DND-41 (cell line): ENCODE results near the gene PTPRN2.
"Not testable (repeated sequence)": the region's sequence is repeated elsewhere in the genome, so short reads cannot be mapped to it uniquely, and the experiment has no call there.

Source experiments
- ATAC-seq: fragments of 200-7000 bp; cut with Tn5 transposase; 3 replicates; pipeline ENCODE4 v1.9.1; 2021; ENCODE audit warnings: low read depth; ENCODE audit not compliant: insufficient read depth
- DNase-seq: peaks from one replicate; pipeline ENCODE4 v3.0.0-alpha.2; 2020
- H2AFZ ChIP-seq: 2 replicates; pipeline ENCODE4 v1.6.0; 2012; ENCODE audit warnings: low read depth, low read length
- H3K27ac ChIP-seq: 2 replicates; pipeline ENCODE4 v1.5.1; 2012; ENCODE audit warnings: low read length, inconsistent platforms
- H3K27me3 ChIP-seq: fragments of 200-600 bp; sonication (generic); 2 replicates; pipeline ENCODE4 v1.6.0; 2012; ENCODE audit warnings: low read length, mild to moderate bottlenecking, inconsistent platforms; ENCODE audit not compliant: insufficient read depth, poor library complexity
- H3K36me3 ChIP-seq: 2 replicates; pipeline ENCODE4 v1.5.1; 2012; ENCODE audit warnings: low read length, inconsistent platforms; ENCODE audit not compliant: insufficient read depth
- H3K4me1 ChIP-seq: 2 replicates; pipeline ENCODE4 v1.5.1; 2012; ENCODE audit warnings: mild to moderate bottlenecking, low read length; ENCODE audit not compliant: insufficient read depth
- H3K4me2 ChIP-seq: 2 replicates; pipeline ENCODE4 v1.6.0; 2012; ENCODE audit warnings: mild to moderate bottlenecking, moderate library complexity, low read length, inconsistent platforms; ENCODE audit not compliant: insufficient read depth
- H3K4me3 ChIP-seq, 2 experiments: fragments of 200-600 bp in 1 of 2; shearing (Covaris generic) in 1 of 2; 2 replicates each; pipeline ENCODE4 v1.5.1; 2012 to 2016; ENCODE audit warnings: inconsistent platforms in 2 of 2, low read length in 2 of 2, mild to moderate bottlenecking in 2 of 2, low read depth in 1 of 2, moderate library complexity in 1 of 2
- H3K79me2 ChIP-seq: 2 replicates; pipeline ENCODE4 v1.6.0; 2012; ENCODE audit warnings: low read length, inconsistent platforms; ENCODE audit not compliant: insufficient read depth
- H3K9ac ChIP-seq: 2 replicates; pipeline ENCODE4 v1.6.0; 2012; ENCODE audit warnings: low read depth, mild to moderate bottlenecking, inconsistent platforms, low read length, moderate library complexity
- H3K9me3 ChIP-seq: 2 replicates; pipeline ENCODE4 v1.5.1; 2012; ENCODE audit warnings: low read length, moderate library complexity, mild to moderate bottlenecking, inconsistent platforms; ENCODE audit not compliant: insufficient read depth, severe bottlenecking
- H4K20me1 ChIP-seq: 2 replicates; pipeline ENCODE4 v1.6.0; 2012; ENCODE audit warnings: low read length; ENCODE audit not compliant: insufficient read depth
- CTCF ChIP-seq: IDR thresholded peaks from 2 replicates; pipeline ENCODE4 v1.5.1; 2012; ENCODE audit warnings: borderline replicate concordance, low read length, moderate library complexity, mild to moderate bottlenecking; ENCODE audit not compliant: poor library complexity, severe bottlenecking; ENCODE audit errors: extremely low read depth
- EZH2 ChIP-seq: IDR thresholded peaks from 3 replicates; pipeline ENCODE4 v1.6.1; 2012; ENCODE audit warnings: borderline replicate concordance, low read depth, mild to moderate bottlenecking, moderate library complexity, low read length, inconsistent platforms; ENCODE audit not compliant: severe bottlenecking

The PTPRN2 gene

DNA sequence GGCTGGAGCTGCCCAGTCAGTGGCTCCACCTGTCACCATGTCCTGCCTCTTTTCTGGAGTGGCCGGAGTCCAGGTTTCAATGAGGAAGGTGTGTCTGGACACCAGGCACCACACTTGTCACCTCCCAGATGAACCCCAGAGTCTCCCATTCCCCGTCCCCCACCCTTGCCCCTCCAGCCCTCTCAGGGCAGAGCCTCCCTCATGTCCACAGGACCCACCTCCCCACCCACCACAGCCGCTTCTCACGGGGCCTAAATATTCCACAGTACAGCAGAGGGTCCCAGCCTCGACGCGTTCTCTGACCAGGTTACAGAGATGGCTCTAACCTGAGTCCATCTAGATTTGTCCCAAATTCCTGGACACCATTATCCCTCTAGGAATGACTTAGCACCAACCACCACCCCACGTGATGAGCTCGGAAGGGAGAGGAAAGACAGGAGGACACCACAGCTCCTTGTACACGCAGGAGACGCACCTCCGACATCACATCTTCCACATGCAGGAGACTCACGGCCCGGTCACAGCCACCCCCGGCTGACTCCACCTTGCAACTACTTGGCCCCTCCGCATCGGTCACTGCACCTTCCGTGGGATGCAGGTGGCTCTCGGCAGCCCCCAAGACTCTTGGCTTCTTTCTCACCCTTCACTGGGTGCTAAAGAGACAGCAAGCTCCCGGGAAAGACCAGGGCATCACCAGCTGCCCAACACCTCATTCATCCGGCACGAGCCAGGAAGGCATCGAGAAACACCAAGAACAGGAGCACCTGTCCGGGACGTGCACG, 690.7 kb downstream of the PTPRN2 start:
- no peak overlapping the region for H2AFZ ChIP-seq
- H3K4me2 ChIP-seq: no peak overlapping the region
- ATAC-seq: no peak
- no peak overlapping the region for H3K4me3 ChIP-seq
- no peaks in the 10 kb centered on the region for H3K79me2 ChIP-seq
- DNase-seq: no peak
- H3K27me3 ChIP-seq: no peaks in the 10 kb centered on the region
- no peak overlapping the region for H3K27ac ChIP-seq
- no peaks in the 10 kb centered on the region for H3K9me3 ChIP-seq
- no peaks in the 10 kb centered on the region for H3K36me3 ChIP-seq
- no peaks in the 10 kb centered on the region for H3K4me1 ChIP-seq
- no peak overlapping the region for H3K9ac ChIP-seq
- no peaks in the 10 kb centered on the region for H4K20me1 ChIP-seq
- no peak for TF ChIP-seq CTCF

- H3K9me3 ChIP-seq: not testable (repeated sequence)
Observed at GRCh38 chr7:157896376-157896675, 691.3 kb downstream of the PTPRN2 start.

DNA sequence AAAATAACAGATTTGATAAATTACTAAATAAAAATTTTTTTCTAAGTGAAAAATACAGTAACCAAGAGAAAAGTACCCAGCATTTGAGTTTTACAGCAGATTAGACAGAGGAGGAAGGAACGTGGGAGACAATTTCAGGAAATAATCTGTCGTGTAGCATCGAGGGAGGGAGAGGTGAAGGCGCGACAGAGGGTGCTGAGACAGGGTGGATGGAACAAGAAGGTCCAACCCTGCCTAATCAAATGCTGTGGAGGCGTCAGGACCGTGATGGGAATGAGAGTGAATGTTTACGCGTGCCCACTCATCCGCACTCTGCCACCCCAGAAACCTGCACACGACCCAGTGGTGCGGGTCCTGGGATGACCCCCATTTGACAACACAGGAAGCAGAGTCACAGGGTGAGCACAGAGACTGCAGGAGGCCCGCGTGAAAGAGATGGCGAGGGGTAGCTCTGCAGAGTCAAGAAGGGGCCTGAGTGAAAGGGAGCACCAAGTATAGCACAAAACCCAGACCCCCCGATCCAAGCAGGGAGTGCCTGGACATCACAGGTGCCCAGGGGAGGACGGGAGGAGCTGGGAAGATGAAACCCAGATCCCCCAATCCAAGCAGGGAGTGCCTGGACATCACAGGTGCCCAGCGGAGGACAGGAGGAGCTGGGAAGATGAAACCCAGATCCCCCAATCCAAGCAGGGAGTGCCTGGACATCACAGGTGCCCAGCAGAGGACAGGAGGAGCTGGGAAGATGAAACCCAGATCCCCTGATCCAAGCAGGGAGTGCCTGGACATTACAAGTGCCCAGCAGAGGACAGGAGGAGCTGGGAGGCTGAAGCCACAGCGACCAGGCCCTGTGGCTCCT, 691.9 kb downstream of the PTPRN2 start:
- no peak for ATAC-seq
- no peak overlapping the region for H3K27ac ChIP-seq

More at GRCh38 chr7:157896376-157896675, 691.3 kb downstream of the PTPRN2 start:
- not testable (repeated sequence) for H2AFZ ChIP-seq, H3K4me3 ChIP-seq, DNase-seq, ATAC-seq, H3K27me3 ChIP-seq, H3K9ac ChIP-seq, H4K20me1 ChIP-seq, H3K79me2 ChIP-seq, H3K4me1 ChIP-seq, H3K36me3 ChIP-seq, H3K27ac ChIP-seq, H3K4me2 ChIP-seq

DNA sequence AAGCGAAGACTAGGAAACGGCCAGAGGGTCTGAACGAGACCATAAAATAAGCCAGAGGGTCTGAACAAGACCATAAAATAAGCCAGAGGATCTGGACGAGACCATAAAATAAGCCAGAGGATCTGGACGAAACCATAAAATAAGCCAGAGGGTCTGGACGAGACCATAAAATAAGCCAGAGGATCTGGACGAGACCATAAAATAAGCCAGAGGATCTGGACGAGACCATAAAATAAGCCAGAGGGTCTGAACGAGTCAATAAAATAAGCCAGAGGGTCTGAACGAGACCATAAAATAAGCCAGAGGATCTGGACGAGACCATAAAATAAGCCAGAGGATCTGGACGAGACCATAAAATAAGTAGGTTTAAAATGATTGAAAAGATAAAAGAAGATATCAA, 692.5 kb downstream of the PTPRN2 start:
- H3K27me3 ChIP-seq, H3K9ac ChIP-seq, H3K4me2 ChIP-seq, H3K27ac ChIP-seq, DNase-seq, H3K9me3 ChIP-seq, H3K79me2 ChIP-seq, H3K4me1 ChIP-seq, H4K20me1 ChIP-seq, H3K36me3 ChIP-seq, ATAC-seq, H3K4me3 ChIP-seq, H2AFZ ChIP-seq: not testable (repeated sequence)

More for the DNA sequence above, 691.9 kb downstream of the PTPRN2 start:
- no peak overlapping the region for H2AFZ ChIP-seq
- no peaks in the 10 kb centered on the region for H3K9me3 ChIP-seq
- no peaks in the 10 kb centered on the region for H4K20me1 ChIP-seq
- DNase-seq: no peak
- H3K9ac ChIP-seq: no peak overlapping the region
- H3K4me1 ChIP-seq: no peaks in the 10 kb centered on the region
- no peak overlapping the region for H3K4me2 ChIP-seq
- H3K27me3 ChIP-seq: no peaks in the 10 kb centered on the region
- TF ChIP-seq EZH2 (no peak), CTCF (no peak)
- no peak overlapping the region for H3K4me3 ChIP-seq
- no peaks in the 10 kb centered on the region for H3K79me2 ChIP-seq
- H3K36me3 ChIP-seq: no peaks in the 10 kb centered on the region
